HG03097 (cell line): ENCODE data around the gene SEMA4G.
"Not testable (repeated sequence)": the region's sequence is repeated elsewhere in the genome, so short reads cannot be mapped to it uniquely, and the experiment has no call there.

Source experiments
- ATAC-seq: cut with Tn5 transposase; IDR thresholded peaks from one replicate; pipeline ENCODE4 v1.9.1; 2021; ENCODE audit not compliant: unreplicated experiment, low FRiP score

Gene SEMA4G

DNA sequence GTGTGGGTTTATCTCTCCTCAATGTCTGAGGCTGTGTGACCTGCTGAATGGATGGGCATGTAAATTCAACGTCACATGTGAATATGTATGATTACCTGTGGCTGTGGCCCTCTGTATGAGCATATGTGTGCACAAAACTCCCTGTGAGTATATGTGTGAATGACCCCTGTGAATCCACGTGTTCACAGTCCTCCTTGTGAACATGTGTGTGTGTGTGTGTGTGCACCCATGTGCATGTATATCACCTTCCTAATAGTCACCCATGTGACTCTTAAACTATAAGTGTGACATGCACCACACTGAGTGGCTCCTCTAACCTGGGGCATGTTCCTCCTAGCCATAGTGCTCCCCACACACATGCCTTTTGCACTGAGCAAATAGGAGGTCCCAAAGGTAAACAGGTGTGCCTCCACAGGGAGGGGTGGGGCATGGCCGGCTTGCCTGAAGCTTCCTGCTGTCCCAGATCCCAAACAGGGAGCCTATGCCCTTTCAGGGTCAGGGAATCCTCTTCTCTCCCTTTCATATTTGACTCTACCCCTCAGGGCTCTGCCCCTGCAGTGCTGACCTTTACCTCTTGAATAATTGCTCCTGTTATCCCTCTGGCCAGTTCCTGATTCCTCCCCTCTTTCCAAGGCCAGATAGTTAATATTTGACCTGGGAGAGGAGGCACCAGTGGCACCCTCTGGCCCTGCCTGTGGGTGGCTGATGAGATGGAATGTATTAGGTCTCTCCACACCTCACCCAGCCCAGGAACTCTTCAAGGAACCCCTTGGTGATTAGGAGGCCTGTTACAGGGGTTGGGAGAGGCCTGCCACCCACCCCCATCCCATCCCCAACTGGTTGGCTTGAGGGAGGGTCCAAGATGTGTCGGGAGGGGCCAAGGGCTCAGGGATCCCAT, 1.9 kb downstream of the SEMA4G start:
- ATAC-seq = no peak

DNA sequence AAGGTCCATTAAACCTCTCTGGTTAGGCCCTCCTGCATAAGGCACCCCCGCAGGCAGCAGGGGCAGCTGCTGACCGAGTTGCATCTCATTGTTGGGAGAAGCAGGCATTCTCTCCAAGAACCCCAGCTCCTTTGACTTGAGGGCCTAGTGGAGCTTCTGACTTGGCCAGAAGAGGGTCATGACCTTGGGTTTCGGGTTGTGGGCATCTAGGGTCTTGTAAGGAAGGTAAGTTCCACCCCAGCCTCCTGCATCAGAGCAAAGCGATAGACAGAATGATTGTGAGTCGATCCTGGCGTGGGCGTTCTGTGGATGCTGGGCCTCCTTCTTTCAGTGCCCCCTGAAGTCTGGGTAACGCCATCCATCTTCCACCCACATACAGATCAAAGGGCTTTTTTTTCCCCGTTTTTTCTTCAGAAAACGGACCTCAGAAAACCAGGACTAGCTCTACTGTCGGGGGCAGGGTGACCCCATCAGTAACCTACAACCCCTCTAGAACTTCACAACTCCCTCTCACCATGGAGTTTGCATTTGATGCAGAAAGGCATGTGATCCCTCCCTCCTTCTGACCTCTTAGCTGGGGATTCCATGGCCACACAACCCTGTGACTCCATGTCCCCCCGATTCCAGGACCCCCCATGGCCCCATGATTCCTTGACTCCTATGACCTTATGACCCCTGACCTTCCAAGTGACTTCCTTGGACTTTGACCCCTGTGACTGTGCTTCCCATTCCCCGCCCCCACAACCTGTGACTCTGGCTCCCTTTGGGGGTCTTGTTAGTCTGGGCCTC, 3.0 kb downstream of the SEMA4G start:
- no peak for ATAC-seq

DNA sequence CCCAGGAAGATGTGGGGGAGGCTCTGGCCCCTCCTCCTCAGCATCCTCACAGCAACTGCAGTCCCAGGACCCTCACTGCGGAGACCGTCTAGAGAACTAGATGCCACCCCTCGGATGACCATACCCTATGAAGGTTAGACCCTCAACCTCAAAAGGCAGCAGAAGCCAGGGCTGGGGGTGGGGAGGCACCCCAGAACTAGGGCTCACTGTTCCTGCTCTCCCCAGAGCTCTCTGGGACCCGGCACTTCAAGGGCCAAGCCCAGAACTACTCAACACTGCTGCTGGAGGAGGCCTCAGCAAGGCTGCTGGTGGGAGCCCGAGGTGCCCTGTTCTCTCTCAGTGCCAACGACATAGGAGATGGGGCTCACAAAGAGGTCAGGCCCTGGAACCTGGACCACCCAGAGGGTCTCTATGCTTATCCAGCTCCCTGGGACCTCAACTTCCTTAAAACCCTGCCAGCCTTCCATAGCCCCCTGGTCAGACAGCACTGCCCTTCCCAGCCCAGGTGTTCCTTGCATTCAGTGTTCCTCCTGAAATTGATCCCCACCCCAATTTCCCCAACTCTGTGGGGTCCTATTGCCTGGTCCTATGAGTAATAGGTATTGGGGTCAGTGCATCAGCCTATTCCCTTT, 3.7 kb downstream of the SEMA4G start:
- ATAC-seq = no peak

DNA sequence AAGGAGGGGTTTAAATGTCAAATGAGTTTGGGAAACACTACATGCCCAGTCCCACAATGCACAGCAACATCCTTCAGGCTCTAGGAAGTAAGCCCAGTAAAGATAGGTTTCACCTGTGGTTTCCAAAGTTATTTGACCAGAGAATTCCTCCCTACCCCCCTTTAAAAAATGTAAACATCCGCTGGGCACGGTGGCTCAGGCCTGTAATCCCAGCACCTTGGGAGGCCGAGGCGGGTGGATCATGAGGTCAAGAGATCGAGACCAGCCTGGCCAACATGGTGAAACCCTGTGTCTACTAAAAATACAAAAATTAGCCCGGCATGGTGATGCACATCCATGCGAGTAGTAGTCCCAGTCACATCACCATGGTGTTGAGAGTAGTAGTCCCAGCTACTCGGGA, 6.1 kb downstream of the SEMA4G start:
- not testable (repeated sequence) for ATAC-seq

DNA sequence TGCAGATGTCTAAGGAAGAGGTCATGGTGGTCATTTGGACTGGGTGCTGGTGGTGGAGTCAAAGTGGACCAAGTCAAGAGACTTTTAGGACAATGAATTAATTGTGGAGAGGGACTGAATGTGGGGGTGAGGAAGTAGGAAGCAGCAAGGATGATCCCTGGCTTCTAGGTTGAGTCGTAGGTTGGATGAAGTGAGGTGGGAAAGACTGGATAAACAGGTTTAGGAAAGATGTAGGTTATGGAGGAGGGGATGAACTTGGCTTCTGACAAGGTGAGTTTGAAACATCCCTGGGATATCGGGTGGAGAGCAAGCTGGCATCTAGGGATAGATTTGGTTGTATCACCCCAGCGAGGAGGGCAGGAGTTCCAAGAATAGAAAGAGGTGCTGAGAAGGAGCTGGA, 7.6 kb downstream of the SEMA4G start:
- ATAC-seq = no peak

DNA sequence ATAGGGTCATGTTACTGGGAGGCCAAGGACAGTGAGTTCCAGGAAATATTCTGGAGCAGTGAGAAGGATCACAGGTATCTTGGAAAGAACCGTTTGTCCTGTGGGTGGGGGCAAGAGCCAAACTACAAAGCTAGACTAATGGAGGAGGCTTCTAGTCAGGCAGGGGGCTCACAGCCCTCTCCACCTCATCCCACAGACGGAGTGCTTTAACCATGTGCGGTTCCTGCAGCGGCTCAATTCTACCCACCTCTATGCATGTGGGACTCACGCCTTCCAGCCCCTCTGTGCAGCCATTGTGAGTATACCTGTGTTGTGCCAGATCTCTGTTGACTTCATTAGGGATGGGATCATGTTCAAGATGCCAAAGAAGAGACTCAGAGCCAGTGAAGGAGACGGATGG, 8.1 kb downstream of the SEMA4G start:
- ATAC-seq = no peak

DNA sequence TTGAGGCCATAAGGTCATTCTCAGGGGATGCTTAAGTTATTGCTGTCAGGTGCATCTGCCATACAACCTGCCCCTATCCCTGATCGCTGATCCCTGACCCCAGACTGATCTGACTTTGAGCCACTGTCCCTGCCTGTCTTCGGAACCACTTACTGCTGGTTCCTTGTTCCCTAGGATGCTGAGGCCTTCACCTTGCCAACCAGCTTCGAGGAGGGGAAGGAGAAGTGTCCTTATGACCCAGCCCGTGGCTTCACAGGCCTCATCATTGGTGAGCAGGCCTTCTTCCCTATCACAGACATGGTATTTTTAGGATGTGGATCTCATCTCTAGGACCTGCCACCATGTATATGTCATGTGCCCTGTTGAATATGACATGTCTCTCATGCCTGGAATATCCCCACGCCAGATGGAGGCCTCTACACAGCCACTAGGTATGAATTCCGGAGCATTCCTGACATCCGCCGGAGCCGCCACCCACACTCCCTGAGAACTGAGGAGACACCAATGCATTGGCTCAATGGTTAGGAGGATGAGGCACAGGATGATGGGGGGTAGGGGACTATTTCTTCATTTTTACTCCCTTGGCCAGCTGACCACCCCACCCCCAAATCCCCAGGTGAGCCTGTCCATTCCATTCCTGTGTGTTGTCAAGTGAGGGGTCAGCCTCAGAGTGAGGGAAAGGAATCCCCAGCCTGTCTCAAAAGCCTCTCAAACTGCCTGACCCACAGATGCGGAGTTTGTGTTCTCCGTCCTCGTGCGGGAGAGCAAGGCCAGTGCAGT, 9.0 kb downstream of the SEMA4G start:
- ATAC-seq = no peak

DNA sequence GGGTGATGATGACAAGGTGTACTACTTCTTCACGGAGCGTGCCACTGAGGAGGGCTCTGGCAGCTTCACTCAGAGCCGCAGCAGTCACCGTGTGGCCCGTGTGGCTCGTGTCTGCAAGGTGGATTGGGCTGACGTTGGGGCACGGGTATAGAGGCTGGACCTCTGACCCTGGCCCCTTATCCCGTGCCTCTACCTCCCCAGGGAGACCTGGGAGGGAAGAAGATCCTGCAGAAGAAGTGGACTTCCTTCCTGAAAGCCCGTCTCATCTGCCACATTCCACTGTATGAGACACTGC, 9.5 kb downstream of the SEMA4G start:
- ATAC-seq = no peak

DNA sequence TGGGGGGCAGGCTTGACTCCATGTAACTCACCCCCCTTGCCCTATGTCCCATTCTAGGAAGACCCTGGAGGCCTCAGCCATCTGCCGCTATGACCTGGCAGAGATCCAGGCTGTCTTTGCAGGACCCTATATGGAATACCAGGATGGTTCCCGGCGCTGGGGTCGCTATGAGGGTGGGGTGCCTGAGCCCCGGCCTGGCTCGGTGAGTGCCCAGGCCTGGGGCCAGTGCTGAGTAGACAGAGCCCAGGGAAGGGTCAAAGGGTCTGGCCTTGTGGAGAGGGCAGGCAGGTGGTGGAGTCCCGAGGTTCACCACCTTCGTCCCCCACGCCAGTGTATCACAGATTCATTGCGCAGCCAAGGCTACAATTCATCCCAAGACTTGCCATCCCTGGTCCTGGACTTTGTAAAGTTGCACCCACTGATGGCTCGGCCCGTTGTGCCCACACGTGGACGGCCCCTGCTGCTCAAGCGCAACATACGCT, 10.5 kb downstream of the SEMA4G start:
- ATAC-seq = no peak

DNA sequence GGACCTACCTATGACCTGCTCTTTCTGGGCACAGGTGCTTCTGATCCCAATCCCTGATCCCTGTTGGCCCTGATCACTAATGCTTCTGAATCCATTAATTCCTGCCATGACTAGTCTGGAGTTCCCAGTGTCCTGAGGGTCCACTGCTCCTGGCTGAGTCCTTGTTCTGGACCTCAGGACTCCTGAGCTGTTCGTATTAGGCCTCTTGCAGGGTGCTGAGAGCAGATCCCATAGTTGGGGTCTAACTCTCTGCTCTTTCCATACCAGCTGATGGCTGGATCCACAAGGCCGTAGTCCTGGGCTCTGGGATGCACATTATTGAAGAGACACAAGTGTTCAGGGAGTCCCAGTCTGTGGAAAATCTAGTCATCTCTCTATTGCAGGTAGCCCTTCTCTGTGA, 11.0 kb downstream of the SEMA4G start:
- ATAC-seq = no peak

DNA sequence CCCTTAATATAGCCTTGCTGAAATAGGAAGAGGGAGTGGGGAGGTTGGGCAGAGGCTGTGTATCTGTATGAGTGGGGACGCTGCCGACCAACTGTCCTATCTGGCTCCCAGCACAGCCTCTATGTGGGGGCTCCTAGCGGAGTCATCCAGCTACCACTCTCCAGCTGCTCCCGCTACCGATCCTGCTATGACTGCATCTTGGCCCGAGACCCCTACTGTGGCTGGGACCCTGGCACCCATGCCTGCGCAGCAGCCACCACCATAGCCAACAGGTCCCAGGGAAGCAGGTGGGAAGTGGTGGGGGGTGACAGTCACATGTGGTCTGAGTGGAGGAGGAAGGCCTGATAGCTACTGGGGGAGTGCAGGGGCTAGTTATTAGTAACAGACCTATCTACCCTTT, 11.4 kb downstream of the SEMA4G start:
- no peak for ATAC-seq

DNA sequence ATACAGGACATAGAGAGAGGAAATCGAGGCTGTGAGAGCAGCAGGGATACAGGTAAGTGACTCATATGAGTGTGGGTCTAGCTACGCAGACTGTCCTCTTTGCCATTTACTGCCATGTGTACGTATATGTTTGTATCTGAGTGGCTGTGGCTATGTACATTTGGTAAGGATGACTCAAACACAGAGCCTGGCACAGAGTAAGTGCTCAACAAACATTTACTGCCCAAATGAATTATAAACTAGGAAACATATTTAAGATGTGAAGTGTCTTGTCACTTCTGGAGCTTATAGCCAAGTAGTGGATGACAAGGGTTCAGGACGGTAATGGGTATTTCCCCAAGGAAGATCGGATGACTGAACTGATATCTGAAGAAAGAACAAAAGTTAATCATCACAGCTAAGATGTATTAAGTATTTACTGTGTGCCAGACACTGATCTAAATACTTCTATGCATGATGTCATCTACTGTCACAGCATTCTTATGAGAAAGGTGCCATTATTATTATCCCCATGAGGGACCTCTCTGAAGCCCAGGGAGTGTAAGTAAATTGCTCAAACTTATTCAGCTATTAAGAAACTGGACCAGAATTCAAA, 12.0 kb downstream of the SEMA4G start:
- ATAC-seq = no peak

DNA sequence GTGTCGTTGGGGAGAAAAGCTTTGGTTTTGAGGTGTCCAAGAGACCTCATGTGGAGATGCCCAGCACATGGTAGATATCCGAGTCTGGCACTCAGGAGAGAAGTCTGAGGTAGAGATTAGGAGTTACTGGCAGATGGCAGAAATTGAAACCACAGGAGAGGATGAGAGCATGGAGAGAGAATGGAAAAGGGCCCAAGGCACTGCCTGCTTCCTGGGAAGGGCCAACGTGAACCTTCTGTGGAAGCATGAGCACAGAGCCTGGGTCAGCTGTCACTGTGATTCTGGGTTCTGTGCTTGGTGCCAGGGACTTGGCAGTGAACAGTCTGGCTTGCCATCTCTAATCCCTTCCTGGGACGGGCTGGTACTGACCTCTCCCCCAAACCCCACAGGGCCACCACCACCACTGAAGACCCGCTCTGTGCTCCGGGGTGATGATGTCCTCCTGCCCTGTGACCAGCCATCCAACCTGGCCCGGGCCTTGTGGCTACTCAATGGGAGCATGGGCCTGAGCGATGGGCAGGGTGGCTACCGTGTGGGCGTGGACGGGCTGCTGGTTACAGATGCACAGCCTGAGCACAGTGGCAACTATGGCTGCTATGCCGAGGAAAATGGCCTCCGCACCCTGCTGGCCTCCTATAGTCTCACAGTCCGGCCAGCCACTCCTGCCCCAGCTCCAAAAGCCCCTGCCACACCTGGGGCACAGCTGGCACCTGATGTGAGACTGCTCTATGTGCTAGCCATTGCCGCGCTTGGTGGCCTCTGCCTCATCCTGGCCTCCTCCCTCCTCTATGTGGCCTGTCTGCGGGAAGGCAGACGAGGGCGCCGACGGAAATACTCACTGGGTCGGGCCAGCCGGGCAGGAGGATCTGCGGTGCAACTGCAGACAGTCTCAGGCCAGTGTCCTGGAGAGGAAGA, 13.9 kb downstream of the SEMA4G start:
- no peak for ATAC-seq

DNA sequence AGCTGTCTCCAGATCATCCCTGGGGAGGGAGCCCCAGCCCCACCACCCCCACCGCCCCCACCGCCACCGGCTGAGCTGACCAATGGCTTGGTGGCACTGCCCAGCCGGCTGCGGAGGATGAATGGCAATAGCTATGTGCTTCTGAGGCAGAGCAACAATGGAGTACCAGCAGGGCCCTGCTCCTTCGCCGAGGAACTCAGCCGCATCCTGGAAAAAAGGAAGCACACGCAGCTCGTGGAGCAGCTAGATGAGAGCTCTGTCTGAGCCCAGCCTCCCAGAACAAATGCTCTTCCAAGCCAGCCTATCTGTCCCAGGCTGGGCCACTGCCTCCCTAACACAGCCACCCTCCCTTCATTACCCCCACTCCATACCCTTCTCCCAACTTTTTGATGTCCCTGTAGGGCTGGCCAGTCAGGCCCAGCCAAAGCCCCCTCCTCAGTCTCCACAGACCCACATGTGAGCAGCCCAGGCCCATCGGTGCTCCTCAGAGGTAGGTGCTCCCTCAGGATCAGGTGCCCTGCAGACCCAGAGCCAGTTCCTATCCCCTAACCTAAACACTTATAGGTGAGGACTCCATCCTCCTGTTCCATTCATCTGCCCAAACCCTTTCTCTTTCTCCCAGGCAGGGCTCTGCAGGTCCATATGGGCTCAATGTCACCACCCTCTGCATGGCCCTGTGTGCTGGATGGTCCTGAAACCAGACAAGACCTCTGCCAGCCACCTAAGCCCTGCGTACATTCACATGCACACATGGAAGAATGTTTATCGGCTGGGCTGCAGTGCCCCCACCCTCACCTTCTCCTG, 14.8 kb downstream of the SEMA4G start:
- no peak for ATAC-seq

DNA sequence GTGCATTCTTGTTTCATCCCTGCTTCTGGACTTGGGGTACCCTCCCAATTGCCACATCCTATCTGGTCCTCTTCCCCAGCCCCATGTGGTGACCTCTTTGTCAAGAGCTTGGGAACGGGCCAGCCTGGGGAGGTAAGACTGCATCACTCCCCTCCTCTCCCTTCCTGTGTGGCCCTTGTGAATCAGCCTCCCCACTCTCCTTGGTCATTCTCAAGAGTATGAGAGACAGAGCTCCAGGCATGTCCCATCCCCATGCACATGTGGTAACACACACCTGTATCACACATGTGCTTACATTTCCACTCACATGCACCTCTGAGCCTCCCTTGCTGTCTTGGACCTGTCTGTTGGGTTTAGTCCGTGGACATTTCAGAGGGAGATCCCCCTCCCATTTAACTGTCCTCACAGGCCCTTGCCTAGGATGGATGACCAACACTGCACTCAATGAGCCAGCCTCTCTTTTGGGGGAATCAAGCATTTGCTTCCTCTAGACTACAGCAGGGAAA, 15.4 kb downstream of the SEMA4G start:
- ATAC-seq = no peak

DNA sequence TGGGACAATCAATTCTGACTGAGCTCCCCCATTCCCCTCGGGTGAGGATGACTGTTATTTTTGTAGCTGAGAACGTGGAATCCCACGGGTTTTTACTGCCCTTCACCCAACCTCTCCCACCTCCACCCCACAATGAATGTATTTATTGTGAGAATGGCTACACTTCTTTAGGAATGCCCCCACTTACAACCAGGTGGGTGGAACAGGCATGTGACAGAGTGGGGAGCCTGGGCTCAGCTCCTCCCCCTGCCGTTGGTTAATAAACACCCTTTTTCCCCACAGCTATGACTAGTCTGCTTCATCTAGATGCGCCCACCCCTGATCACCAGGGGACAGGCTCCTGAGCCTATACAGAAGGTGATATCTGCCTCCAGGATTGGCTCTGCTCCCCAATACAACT, 16.0 kb downstream of the SEMA4G start:
- no peak for ATAC-seq

DNA sequence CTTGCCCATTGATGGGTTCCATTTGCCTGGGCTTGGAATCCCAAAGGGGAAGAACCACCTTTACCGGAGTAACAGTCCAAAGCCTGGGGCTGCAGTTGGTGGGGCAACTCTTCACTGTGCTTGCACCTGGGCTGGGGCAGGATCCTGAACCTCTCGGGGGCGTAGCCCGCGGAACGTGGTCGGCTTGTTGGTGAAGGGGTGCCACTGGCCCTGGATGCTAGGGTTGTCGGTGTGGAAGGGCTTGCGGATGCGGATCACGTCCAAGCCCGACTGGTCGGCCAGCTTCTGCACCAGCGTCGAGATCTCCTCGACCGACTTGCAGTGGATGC, 17.3 kb downstream of the SEMA4G start:
- no peak for ATAC-seq

DNA sequence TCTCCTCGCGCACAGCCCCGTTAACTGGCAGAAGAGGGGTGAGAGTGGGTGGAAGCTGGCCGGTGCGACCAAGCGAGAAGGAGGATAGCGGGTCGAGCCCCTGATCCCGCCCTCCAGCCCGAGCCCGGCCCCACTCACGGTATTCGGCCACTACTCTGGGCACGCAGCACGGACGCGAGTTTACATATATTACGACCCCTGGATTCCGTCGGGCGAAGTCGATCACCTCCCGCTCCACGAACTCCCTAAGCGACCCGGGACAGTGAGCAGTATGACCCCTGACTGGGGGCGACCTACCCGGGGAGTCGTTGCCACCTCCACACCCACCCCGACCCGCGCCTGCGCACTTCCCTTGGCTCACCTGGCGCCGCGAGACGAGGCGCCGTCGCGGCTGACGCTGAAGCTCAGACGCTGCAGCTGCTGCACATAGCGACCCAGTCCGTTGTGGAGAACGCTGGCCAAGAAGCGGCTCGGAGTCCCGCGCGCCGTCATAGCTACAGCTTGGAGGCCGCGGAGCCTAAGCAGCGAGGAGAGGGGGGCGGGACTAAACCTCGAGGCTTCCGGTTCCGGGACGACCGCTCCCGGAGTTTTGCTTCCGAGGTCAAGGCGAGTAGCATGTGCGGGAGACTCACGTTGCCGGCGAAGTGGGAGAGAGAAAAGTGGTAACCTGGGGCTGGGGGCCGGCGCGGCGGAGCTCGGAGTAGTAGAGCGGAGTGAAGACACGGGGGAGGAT, 17.8 kb downstream of the SEMA4G start, which contains the start of the genes MRPL43 and TWNK:
MRPL43 (minus strand) TSS at position 546 of the 733 bp plus-strand sequence; CDS start at position 492, 54 bp downstream.
TWNK (plus strand) TSS at position 592 of the 733 bp plus-strand sequence. CDS start 668 bp downstream, outside the sequence.
- ATAC-seq = peak; percentile 62
